ENCODE results near the gene ZPBP2. TPM values are rescaled to one million over a fixed set of nuclear protein-coding genes. Genes with fewer than 3 reads are reported as not detected.
A peak's percentile ranks its signal among the peaks of the same experiment; 100 is the strongest.

Gene ZPBP2
- total RNA-seq, 1 experiment from 2014 or later = not detected

- Histone ChIP-seq H2AFZ (ENCODE audit: low read length) (no peak overlapping the region), H2BK5ac (ENCODE audit: insufficient read length, low read length) (no peak overlapping the region), H3K4me2 (ENCODE audit: insufficient read depth, insufficient read length, low read length) (no peak overlapping the region), H2BK20ac (ENCODE audit: low read depth, low read length, poor library complexity, severe bottlenecking) (no peak overlapping the region), H3K23ac (ENCODE audit: insufficient read length, low read depth, low read length) (no peak overlapping the region), H4K8ac (replicated peaks; ENCODE audit: insufficient read length, low read depth, low read length) (no peak overlapping the region), H3K79me1 (ENCODE audit: insufficient read depth, low read depth, low read length, poor library complexity, severe bottlenecking) (no peaks in the 10 kb centered on the region), H2BK15ac (ENCODE audit: low read depth, low read length) (no peak overlapping the region), H4K5ac (ENCODE audit: insufficient read length, low read depth, low read length) (no peak overlapping the region), H2AK5ac (ENCODE audit: insufficient read length, low read length) (no peak overlapping the region), H3K18ac (ENCODE audit: insufficient read length, low read depth, low read length) (no peak overlapping the region), H3K27ac (ENCODE audit: insufficient read length, low read depth, low read length) (no peak overlapping the region), H3K27me3 (ENCODE audit: insufficient read depth, low read length) (no peaks in the 10 kb centered on the region), H4K91ac (ENCODE audit: insufficient read length, low read depth, low read length) (no peak overlapping the region), H3K23me2 (ENCODE audit: insufficient read length, low read depth, low read length, poor library complexity, severe bottlenecking) (no peaks in the 10 kb centered on the region), H3K56ac (ENCODE audit: insufficient read length, low read depth, low read length) (no peak overlapping the region), H4K20me1 (ENCODE audit: control insufficient read depth, insufficient read depth, insufficient read length) (no peaks in the 10 kb centered on the region), H3K9ac (ENCODE audit: extremely low read depth, insufficient read length, low read length) (no peak overlapping the region), H2BK12ac (ENCODE audit: insufficient read length, low read depth, low read length) (no peak overlapping the region), H3K79me2 (ENCODE audit: insufficient read depth, low read length) (no peaks in the 10 kb centered on the region), H3K4me1 (ENCODE audit: insufficient read depth, low read length) (no peaks in the 10 kb centered on the region), H2BK120ac (ENCODE audit: low read depth, low read length, poor library complexity, severe bottlenecking) (no peak overlapping the region), H3K4ac (ENCODE audit: low read depth, low read length) (no peak overlapping the region), H3K14ac (ENCODE audit: insufficient read depth, low read length) (no peak overlapping the region), H3T11ph (ENCODE audit: low read length) (no peak overlapping the region), H3K9me3 (ENCODE audit: control insufficient read depth, low read depth, low read length) (no peaks in the 10 kb centered on the region)
- Mint-ChIP-seq H3K27me3 (ENCODE audit: low read depth) (no peaks in the 10 kb centered on the region; the same call in 1 of the 2 replicates), H3K27ac (peak overlapping the region in 1 of 3 experiments; percentile 81; a peak in 2 of 7 replicates), H3K9me3 (no peaks in the 10 kb centered on the region), H3K4me1 (peaks cover 0 to 2% of the 10 kb centered on the region in 2 experiments; a peak in 1 of 4 replicates), H3K4me3 (no peak overlapping the region), H3K36me3 (ENCODE audit: insufficient read depth in 1 of 3, low read depth in 3 of 3) (peaks cover 10 to 31% (median 30%) of the 10 kb centered on the region in 3 experiments; a peak in 6 of 7 replicates)
- WGBS (ENCODE audit: extremely low coverage, insufficient read length, low lambda C conversion rate) = no CpG with 5 or more reads among the region's 7 CpGs
- no peak for DNase-seq
- peak; percentile 50; the same call in 2 of the 3 replicates for TF ChIP-seq CTCF (conservative IDR thresholded peaks at IDR 0.05)
Measured at GRCh38 chr17:39916918-39917317, 48.9 kb downstream of the ZPBP2 start.

Data from H9 (cell line).